GM21367 (cell line): Measurements from ENCODE around the gene DUSP2.

ENCODE experiments used
- ATAC-seq: cut with Tn5 transposase; IDR thresholded peaks from one replicate; pipeline ENCODE4 v1.9.1; 2021; ENCODE audit not compliant: unreplicated experiment

The DUSP2 gene

DNA sequence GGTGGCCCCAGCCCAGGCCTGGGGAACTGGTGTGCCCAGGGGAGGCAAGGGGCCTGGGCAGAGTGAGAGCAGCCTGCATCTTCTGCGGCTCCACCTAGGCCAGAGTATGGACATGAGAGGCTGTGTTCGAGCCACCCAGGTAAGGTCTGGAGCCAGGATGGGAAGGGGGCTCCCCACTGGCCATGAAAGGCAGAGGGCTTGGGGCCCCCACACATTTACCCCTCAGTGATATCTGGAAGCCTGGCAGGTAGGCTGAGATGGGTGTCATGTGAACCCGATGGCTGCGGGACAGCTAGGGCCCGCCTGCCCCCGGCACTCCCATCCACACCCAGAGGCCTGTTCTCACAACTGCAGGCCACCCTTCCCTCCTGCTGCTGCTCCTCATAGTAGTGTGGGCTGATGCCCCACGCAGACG is 42.0 kb downstream of the DUSP2 start:
- no peak for ATAC-seq

DNA sequence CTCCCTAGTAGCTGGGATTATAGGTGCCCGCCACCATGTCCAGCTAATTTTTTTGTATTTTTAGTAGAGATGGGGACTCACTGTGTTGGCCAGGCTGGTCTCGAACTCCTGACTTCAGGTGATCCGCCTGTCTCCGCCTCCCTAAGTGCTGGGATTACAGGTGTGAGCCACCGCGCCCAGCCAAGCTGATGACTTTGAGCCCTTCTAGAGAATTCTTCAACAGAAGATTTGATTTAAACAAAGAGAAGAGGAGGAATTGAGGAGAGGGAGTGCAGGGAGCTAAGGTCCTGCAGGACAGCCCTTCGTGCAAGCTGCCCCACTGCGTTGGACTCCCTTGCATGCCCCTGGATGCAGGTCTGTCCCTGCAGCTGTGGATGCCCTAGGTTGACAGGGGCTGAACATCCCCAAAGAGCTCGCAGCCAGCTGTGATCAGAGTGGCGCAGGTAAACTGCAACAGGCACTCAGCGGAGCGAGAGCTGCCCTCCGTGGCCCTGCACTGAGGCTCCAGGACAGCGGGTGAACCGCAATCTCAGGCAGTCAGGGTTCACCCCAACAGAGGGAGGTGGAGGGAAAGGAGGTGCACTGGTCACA is 42.5 kb downstream of the DUSP2 start:
- no peak for ATAC-seq

DNA sequence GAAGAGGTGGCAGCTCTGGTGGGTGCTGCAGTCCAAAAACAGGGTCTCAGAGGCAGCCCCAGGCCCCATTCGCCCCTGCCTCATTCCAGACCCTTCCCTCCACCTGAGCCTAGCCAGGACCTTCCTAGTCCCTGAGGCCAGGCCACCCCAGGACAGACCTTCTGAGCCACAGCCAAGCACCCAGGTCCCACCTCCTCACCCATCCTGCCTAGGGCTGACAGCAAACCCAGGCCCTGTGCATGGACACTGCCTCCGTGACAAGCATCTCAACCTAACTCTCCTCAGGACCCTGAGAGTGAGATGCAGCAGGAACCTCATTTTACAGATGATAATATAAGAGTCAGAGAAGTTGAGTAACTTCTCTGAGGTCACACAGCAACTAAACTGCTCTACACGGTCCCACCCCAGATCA is 44.3 kb downstream of the DUSP2 start:
- no peak for ATAC-seq

DNA sequence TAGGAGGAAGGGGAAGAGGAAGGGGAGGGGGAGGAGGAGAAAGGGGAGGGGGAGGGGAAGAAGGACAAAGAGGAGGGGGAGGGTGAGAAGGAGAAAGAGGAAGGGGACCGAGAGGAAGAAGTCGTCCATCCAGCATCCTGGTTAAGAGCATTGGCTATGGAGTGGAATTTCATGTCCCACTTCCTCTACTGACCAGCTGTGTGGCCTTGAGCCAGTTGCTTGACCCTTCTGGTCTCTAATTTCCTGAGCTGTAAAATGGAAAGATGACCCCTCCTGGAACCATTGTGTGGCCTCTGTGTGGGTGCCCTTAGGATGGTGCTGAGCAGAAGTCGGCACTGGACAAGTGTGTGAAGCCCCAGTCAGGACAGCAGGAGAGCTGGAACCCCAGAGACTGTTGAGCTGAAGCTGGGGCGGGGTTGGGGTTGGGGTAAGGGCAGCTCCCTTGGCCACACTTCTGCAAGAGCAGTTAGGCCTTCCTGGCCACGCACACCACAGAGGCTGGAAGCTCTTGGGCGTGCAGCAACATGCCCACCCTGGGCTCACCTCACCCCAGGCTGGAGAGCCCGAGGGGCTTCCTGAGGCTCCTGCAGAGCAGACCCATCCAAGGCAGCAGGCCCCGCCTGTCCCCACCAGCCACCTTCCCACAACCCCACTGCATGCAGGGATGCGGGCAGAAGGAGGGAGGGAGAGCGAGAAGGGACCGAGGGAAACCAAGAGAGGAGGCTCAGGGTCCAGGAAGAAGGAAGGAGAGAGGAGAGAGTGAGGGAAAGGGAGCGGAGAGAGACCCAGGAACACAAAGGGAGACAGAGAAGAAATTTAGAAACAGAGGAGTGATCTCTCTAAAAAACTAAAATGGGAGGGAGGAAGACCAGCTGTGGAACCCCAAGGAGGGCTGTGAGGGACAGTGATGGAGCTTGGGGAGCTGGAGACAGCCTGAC is 45.1 kb downstream of the DUSP2 start:
- no peak for ATAC-seq

DNA sequence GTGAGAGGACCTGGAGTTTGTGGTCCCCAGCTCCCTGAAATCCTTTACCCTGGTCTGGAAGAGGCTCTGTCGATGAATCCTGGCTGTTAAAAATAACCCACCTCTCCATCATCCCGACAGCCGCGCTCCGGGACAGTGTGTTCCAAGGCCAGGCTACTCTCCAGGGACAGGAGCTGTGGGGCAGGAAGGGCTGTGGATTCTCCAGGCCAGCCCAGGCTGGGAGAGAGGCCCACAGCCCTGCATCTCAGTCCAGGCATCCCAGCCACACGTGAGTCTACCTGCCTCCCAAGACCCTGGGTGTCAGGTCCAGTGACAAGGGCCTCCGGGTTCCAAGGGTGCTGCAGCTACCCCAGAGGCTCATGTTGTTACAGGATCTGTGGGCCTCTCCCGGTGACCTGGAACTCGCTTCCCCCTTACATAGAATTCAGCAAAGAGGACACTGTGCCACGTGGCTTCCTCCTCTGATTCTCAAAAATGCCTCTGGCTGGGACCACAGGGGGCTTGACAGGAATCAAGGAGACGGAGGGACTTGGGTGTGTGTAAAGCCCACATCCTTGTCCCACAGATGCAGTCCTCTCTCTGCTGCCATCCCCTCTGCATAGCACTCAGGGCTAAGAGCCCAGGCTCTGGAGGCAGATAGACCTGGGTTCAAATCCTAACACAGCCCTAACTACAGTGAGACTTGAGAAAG is 46.2 kb downstream of the DUSP2 start:
- no peak for ATAC-seq

DNA sequence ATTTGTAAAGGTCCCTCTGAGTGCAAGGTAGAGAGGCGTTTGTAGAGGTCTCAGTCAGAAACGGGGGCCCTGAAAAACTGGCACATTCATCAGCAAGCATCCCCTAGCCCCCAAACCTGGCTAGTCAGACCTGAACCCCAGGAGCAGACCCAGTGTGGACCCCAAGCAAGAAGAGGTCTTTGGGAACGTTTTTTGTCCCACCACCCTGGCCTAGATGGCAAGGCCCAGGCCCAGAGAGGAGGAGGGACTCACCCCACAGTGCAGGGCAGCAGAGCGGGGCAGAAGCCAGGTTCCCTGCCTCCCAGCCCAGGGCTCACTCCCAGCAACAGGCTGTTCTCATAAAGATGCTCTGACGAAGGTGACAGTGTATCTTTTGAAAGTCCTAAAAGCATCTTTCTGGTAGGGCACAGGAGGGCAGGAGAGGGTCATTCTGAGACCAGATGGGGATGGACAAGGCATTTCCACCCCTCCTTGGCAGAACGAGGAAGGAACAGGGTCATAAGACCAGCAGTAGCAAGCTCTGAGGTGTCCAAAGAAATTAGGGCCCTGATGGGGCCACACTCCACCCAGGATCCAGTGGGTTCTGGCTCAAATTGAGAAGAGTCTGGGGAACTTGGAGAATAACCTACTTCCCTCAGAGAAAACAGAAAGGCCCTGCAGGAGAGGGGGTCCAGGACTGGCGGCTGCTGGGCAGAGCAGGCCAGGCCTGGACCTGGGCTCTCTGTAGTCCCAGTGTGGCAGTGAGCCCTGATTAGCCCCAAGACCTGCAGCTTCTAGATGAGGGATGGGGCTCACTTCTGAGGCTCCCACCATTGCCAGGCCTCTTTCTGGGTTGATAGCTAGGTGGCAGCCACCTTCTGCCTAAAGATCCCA is 47.1 kb downstream of the DUSP2 start:
- no peak for ATAC-seq

DNA sequence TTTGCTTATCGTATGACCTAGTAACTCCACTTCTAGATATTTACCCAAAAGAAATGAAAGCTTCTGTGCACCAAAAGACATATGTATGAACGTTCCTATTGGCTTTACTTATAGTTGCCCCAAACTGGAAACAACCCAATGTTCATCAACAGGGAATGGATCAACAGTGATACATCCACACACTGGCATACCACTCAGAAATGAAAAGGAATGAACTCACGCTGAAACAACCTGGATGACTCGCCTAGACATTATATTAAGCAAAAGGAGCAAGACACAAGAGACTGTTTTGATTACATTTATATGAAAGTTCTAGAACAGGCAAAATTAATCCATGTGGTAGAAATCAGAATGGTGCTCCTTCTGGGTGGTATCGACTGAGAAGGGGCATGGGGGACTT is 47.8 kb downstream of the DUSP2 start:
- no peak for ATAC-seq

DNA sequence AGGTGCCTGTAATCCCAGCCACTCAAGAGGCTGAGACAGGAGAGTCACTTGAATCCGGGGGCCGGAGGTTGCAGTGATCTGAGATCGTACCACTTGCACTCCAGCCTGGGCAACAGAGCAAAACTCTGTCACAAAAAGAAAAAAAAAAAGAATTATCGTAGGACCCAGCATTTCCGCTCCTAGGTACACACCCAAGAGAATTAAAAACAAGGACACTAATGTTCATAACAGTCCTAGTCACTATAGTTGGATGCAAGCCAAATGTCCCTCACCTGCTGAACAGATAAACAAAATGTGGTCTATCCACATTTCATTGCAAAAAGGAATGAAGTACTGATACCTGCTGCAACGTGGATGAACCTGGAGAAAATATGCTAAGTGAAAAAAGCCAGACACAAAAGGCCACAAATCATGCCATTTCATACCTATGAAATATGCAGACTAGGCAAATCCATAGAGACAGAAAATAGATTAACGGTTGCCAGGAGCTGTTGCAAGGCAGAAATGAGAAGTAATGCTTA is 50.1 kb downstream of the DUSP2 start:
- no peak for ATAC-seq

DNA sequence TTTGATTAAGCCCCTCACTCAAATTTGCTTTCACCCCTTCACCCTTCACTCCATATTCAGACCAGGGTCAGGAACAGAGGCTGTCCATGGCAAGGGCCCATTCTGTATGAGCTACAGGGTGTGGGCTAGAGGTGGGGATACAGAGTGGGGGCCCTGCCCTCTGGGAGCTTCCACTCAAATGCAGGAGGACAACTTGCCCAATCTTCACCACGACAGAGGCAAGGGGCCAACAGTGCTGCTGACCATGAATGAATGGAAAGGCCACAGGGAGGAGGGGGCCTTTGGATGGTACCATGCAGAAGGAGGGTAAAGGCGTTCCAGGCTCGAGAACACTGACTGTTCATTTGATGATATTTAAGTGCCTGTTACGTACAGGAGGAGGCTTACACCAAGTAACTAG is 51.7 kb downstream of the DUSP2 start:
- ATAC-seq, result no peak
